GM21360 (cell line): Measurements from ENCODE around the gene BDH1.

Experiments
- ATAC-seq: cut with Tn5 transposase; IDR thresholded peaks from one replicate; pipeline ENCODE4 v1.9.1; 2021; ENCODE audit warnings: mild to moderate bottlenecking, moderate library complexity; ENCODE audit not compliant: unreplicated experiment

Gene BDH1

GRCh38 chr3:197550489-197550888 lies 5.3 kb downstream of the BDH1 start:
- no peak for ATAC-seq

GRCh38 chr3:197549261-197549885 lies 6.4 kb downstream of the BDH1 start:
- no peak for ATAC-seq

GRCh38 chr3:197547306-197548011 lies 8.3 kb downstream of the BDH1 start:
- no peak for ATAC-seq

GRCh38 chr3:197546307-197547085 lies 9.3 kb downstream of the BDH1 start:
- ATAC-seq: no peak

GRCh38 chr3:197545571-197545970 lies 10.2 kb downstream of the BDH1 start:
- ATAC-seq: no peak

- no peak for ATAC-seq
Observed at GRCh38 chr3:197545101-197545500, 10.7 kb downstream of the BDH1 start.

GRCh38 chr3:197542741-197543454 lies 12.9 kb downstream of the BDH1 start:
- ATAC-seq: no peak

- ATAC-seq: no peak
Observed at GRCh38 chr3:197541756-197542539, 13.8 kb downstream of the BDH1 start.

- no peak for ATAC-seq
Observed at GRCh38 chr3:197540961-197541377, 14.8 kb downstream of the BDH1 start.

- no peak for ATAC-seq
Observed at GRCh38 chr3:197539651-197540051, 16.1 kb downstream of the BDH1 start.

GRCh38 chr3:197533927-197534725 lies 21.6 kb downstream of the BDH1 start:
- ATAC-seq: no peak

GRCh38 chr3:197533396-197533795 lies 22.4 kb downstream of the BDH1 start:
- ATAC-seq: no peak

GRCh38 chr3:197532388-197532787 lies 23.4 kb downstream of the BDH1 start:
- no peak for ATAC-seq

GRCh38 chr3:197528190-197528589 lies 27.6 kb downstream of the BDH1 start:
- ATAC-seq: no peak

GRCh38 chr3:197527569-197527968 lies 28.2 kb downstream of the BDH1 start:
- no peak for ATAC-seq

GRCh38 chr3:197525706-197526105 lies 30.1 kb downstream of the BDH1 start:
- no peak for ATAC-seq

GRCh38 chr3:197524128-197524527 lies 31.6 kb downstream of the BDH1 start:
- ATAC-seq: no peak

GRCh38 chr3:197523526-197523925 lies 32.2 kb downstream of the BDH1 start:
- ATAC-seq: no peak

GRCh38 chr3:197522881-197523441 lies 32.8 kb downstream of the BDH1 start:
- ATAC-seq: no peak
